ENCODE measurements around the gene TPCN1. TPM values are rescaled to one million over a fixed set of nuclear protein-coding genes. Genes with fewer than 3 reads are reported as not detected.

The TPCN1 gene
- total RNA-seq, 4 donors from 2014 or later, result 66.7 to 199 (median 112) TPM

- H3K4me3 ChIP-seq, result no peak overlapping the region
- H3K9me3 ChIP-seq, result no peaks in the 10 kb centered on the region
- DNase-seq, result no peak
- no peak overlapping the region for H3K27ac ChIP-seq
- H3K36me3 ChIP-seq, result peaks cover 0 to 32% (median 0%) of the 10 kb centered on the region in 3 donors
- H3K27me3 ChIP-seq, result no peaks in the 10 kb centered on the region
- H3K4me1 ChIP-seq, result peaks cover 0 to 13% (median 10%) of the 10 kb centered on the region in 4 donors
- TF ChIP-seq CTCF (IDR thresholded peaks at IDR 0.05) (no peak), POLR2A (IDR thresholded peaks at IDR 0.05) (no peak)
Observed at GRCh38 chr12:113190761-113191160, 30.5 kb upstream of the TPCN1 start.

GRCh38 chr12:113191227-113191626 lies 30.0 kb upstream of the TPCN1 start:
- no peak overlapping the region for H3K4me3 ChIP-seq
- DNase-seq, result no peak
- no peak overlapping the region for H3K27ac ChIP-seq
- TF ChIP-seq CTCF (IDR thresholded peaks at IDR 0.05), result no peak
- TF ChIP-seq POLR2A (IDR thresholded peaks at IDR 0.05), result no peak
- peaks cover 0 to 32% (median 0%) of the 10 kb centered on the region in 3 donors for H3K36me3 ChIP-seq
- H3K9me3 ChIP-seq, result no peaks in the 10 kb centered on the region
- H3K27me3 ChIP-seq, result no peaks in the 10 kb centered on the region
- H3K4me1 ChIP-seq, result peaks cover 0 to 11% (median 9%) of the 10 kb centered on the region in 4 donors

- Histone ChIP-seq H3K9me3 (no peaks in the 10 kb centered on the region), H3K36me3 (peaks cover 0 to 25% (median 0%) of the 10 kb centered on the region in 3 donors), H3K27me3 (no peaks in the 10 kb centered on the region), H3K4me1 (no peaks in the 10 kb centered on the region), H3K4me3 (no peak overlapping the region), H3K27ac (no peak overlapping the region)
- TF ChIP-seq POLR2A (IDR thresholded peaks at IDR 0.05) (no peak), CTCF (IDR thresholded peaks at IDR 0.05) (no peak)
- no peak for DNase-seq
Observed at GRCh38 chr12:113194971-113195391, 26.3 kb upstream of the TPCN1 start.

GRCh38 chr12:113195598-113195997 lies 25.7 kb upstream of the TPCN1 start:
- no peak for DNase-seq
- H3K27ac ChIP-seq, result no peak overlapping the region

GRCh38 chr12:113196582-113196981 lies 24.7 kb upstream of the TPCN1 start:
- no peaks in the 10 kb centered on the region for H3K4me1 ChIP-seq
- no peak overlapping the region for H3K4me3 ChIP-seq
- H3K36me3 ChIP-seq, result peaks cover 0 to 13% (median 0%) of the 10 kb centered on the region in 3 donors
- H3K9me3 ChIP-seq, result no peaks in the 10 kb centered on the region
- H3K27ac ChIP-seq, result no peak overlapping the region
- no peak for TF ChIP-seq POLR2A (IDR thresholded peaks at IDR 0.05)
- TF ChIP-seq CTCF (IDR thresholded peaks at IDR 0.05), result no peak
- H3K27me3 ChIP-seq, result no peaks in the 10 kb centered on the region
- no peak for DNase-seq

More at GRCh38 chr12:113195598-113195997, 25.7 kb upstream of the TPCN1 start:
- H3K36me3 ChIP-seq, result peaks cover 0 to 23% (median 0%) of the 10 kb centered on the region in 3 donors
- H3K4me3 ChIP-seq, result no peak overlapping the region
- H3K4me1 ChIP-seq, result no peaks in the 10 kb centered on the region
- no peak for TF ChIP-seq CTCF (IDR thresholded peaks at IDR 0.05)
- no peak for TF ChIP-seq POLR2A (IDR thresholded peaks at IDR 0.05)
- H3K9me3 ChIP-seq, result no peaks in the 10 kb centered on the region
- H3K27me3 ChIP-seq, result no peaks in the 10 kb centered on the region

- Histone ChIP-seq H3K36me3 (peaks cover 0 to 9% (median 0%) of the 10 kb centered on the region in 3 donors), H3K4me1 (no peaks in the 10 kb centered on the region), H3K9me3 (no peaks in the 10 kb centered on the region), H3K4me3 (no peak overlapping the region), H3K27me3 (no peaks in the 10 kb centered on the region), H3K27ac (no peak overlapping the region)
- DNase-seq, result peak; percentile 66 to 85 (median 69)
- TF ChIP-seq POLR2A (IDR thresholded peaks at IDR 0.05), result no peak
- TF ChIP-seq CTCF (IDR thresholded peaks at IDR 0.05), result peak; percentile 14 to 73 (median 63)
Observed at GRCh38 chr12:113196990-113197389, 24.3 kb upstream of the TPCN1 start.

All from Peyer's patch (tissue), 4 donors.